Germinal center (tissue), 1 donor: ENCODE data around the gene MCM7.
"Not testable (repeated sequence)": the region's sequence is repeated elsewhere in the genome, so short reads cannot be mapped to it uniquely, and the experiment has no call there.

Experiments used
- DNase-seq: peaks from one replicate; pipeline ENCODE4 v3.0.0; 2012; ENCODE audit warnings: mixed read lengths, low spot score

Gene MCM7

DNA sequence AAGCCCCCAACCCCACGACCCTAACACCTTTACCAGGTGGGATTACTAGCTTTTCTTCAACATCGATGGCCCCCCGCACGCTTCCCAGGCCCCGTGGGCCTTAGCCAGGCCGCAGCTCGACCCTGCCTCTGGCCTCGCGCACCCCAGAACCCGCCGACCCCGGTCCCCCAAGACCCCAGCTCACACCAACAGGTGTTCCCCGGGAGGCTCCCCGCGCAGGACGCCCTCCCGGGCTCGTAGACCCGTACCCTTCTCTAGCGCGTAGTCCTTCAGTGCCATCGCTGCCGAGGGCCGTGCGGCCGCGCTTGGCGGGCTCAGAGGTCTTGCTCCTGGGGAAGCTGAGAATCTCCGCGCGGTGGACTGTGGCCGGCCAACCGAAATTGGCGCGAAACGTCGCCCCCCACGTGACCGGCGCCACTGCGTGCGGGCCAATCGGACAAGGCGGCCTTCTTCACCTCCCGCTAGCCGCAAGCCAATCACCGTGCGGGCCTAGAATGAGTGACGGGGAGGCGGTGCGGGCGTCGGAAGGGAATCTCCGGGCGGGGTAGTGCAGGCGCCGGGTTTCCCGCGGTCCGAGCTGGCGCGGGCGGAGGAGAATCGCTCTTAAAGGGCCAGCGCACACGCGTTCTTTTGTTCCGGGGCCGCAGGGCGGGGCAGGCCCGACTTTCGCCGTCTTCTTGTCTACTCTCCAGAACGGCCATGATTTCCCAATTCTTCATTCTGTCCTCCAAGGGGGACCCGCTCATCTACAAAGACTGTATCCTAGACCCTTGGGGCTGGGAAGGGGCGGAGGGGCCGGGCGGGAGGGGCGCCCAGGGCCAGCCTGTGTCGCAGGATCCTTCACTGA, at the start of gene MCM7, which contains the start of gene AP4M1:
Gene MCM7, minus strand, starts transcription at position 382 of the 847 bp plus-strand sequence. Its CDS starts 103 bp downstream, at position 279.
Gene AP4M1, plus strand, starts transcription at position 628 of the 847 bp plus-strand sequence. Its CDS starts 72 bp downstream, at position 700.
- peak; percentile 99 for DNase-seq

DNA sequence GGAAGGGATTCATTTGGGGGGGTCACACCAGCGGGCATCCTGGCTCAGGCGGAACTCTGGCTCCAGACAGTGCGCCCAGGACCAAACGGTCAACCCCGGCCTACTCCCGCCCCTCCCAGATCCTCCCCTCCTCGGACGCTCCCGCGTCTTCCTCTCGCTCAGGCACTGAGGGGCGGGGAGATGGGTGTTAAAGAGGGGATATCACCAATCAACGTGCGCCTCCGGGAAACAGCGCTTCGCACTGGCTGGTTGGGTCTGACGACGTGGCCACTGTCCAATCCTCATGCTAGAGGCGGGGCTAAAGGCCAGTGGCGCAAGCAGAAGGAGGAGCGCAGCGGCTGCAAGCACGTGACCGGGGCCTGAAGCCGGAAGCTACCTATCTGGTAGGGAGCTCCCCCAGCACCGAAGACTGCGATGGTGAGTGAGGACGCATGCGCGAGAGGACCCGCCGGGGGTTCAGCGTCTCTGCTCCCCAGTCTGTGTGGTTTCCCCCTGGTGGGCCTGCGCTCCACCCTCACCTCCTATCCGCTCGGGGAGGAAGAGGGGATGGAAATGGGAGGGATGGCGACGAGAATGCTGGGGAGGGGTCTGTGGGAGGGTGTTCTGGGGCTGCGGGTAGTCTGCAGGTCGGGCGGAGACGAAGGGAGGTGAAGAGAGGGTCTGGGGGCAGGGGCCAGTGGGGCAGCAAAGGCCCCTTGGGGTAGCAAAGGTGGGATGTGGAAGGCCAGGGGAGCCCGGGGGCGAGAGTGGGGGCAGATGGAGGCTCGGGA, 47.5 kb upstream of the MCM7 start, which contains the start of gene LAMTOR4:
Gene LAMTOR4, plus strand, starts transcription at position 360 of the 770 bp plus-strand sequence. Its CDS starts 55 bp downstream, at position 415.
- DNase-seq, result peak; percentile 99

DNA sequence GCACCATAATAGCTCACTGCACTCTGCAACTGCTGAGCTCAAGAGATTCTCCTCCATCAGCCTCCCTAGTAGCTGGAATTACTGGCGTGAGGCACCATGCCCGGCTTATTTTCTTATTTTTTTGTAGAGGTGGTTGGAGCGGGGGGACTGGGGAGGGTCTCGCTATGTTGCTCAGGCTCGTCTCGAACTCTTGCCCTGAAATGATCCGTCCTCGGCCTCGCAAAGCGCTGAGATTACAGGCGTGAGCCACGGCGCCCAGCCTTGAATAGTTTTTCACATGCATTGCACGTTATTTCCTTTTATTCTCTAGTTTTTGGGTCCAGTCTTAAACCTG, 47.0 kb upstream of the MCM7 start:
- DNase-seq, result no peak

DNA sequence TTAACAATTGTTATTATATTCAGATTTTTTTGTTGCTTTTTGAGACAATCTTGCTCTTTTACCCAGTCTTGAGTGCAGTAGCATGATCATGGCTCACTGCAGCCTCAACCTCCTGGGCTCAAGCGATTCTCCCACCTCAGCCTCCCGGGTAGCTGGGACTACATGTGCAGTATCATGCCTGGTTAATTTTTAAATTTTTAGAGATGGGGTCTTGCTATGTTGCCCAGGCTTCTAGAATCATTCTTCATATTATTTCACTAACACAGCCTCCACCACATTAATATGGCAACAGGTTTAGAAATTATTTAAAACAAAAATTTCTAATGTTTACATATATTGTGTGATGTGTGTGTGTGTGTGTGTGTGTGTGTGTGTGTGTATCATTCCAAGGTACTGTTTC, 46.1 kb upstream of the MCM7 start:
- no peak for DNase-seq

DNA sequence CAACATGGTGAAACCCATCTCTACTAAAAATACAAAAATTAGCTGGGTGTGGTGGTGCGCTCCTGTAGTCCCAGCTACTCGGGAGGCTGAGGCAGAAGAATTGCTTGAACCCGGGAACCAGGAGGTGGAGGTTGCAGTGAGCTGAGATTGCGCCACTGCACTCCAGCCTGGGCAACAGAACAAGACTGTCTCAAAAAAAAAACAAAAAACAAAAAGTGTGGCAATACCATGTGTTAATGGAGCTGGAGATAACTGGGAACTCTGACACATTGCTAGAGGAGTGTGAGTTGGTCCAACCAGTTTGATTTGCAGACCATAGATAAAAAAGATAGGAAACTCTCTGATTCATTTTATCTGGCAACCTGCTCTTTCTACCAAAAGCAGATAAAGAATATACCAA, 45.2 kb upstream of the MCM7 start:
- DNase-seq, result not testable (repeated sequence)

DNA sequence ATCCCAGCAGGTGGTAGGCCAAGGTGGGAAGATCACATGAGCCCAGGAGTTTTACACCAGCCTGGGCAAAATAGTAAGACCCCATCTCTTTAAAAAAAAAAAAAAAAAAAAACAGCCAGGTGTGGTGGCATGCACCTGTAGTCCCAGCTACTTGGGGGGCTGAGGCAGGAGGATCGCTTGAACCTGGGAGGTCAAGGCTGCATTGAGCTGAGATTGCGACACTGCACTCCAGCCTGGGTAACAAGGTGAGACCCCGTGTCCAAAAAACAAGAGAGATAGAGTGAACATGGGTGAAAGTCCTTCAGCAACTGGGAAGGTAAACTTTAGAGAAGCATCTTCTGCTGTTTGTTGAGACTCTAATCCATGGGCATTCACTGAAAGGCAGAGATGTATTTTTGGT, 41.3 kb upstream of the MCM7 start:
- no peak for DNase-seq

DNA sequence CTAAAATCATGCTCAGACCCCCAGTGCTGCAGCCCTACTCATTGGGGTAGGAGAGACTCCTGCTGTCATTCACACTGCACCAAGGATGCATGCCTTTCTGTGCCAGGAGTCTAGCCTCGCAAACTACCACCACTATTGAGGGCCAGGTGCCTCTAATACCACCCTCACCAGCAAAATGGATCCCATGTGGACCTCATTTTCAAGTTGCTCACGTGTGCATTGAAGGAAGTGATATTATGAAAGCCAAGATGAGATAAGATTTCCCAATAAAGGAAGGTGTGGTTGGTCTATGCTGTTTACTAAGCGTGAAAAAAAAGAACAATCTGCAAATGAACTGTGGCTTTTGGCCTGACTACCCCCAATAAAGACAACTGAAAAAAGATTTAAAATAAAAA, 40.4 kb upstream of the MCM7 start:
- no peak for DNase-seq

DNA sequence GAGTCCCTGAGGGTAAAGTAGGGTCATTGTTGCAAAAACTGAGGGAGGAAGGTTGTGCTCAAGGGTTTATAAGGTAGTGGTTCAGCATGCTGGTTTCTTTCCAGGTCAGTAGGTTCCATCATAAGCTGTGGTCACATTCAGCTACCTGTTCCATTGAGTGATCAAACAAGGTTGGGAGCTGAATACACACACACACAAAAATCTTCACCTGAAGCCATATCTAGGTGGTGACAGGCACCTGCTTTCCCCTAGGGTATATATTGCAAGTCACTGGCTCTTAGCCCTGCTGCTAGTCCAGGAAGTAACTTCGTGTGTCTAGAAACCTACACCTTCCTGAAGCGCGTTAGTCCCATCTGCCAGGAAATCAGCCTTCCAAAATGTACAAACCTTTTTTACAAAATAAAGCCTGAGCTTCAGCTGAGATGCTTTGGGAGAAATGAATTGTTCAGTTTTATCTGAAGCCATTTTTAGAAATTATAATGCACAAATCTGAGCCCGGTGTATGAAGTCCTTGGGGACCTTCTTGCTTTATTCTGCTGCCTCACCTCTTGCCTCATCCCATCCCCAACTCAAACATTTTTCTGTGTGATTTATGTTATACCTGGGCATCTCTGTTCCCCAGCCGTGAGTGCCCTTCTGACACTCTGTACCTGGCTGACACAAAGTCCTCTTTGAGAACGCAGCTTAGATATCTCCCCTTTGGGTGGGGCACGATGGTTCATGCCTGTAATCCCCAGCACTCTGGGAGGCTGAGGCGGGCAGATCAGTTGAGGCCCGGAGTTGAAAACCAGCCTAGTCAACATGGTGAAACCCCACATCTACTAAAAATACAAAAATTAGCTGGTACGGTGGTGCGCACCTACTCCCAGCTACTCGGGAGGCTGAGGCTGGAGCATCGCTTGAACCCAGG, 36.9 kb upstream of the MCM7 start:
- peak; percentile 48 for DNase-seq

DNA sequence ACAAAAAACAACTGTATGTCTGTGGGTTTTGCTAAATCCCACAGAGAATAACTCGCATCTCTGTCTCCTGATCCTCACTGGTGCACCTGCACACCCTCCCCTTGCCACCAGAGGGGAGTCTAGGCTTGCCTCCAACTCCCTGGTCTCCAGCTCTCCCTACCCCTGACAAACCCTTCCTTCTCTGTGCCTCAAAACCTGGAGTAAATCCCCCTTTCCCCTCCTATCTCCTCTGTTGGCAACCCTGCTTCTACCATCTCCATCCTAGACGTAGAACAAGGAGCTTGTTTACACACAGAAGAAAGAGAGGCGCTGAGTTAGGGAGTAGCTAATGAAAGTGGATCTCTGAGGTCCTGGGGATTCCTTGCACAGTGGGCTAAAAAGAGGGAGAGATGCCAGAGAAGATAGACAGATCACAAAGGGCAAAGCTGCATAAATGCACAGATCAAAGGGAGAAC, 31.5 kb upstream of the MCM7 start:
- DNase-seq, result peak; percentile 77

DNA sequence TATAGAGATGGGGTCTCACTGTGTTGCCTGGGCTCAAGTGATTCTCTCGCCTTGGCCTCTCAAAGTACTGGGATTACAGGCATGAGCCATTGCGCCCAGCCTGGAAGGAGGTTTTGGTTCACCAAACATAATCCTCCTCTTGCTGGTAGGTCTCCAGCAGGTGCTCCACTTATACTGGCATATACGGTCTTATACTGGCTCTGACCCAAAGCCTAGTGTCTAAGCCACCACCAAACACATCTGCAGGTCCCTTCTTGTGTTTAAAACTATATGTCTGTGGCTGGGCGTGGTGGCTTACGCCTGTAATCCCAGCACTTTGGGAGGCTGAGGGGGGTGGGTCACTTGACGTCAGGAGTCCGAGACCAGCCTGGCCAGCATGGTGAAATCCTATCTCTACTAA, 30.9 kb upstream of the MCM7 start:
- DNase-seq, result no peak

DNA sequence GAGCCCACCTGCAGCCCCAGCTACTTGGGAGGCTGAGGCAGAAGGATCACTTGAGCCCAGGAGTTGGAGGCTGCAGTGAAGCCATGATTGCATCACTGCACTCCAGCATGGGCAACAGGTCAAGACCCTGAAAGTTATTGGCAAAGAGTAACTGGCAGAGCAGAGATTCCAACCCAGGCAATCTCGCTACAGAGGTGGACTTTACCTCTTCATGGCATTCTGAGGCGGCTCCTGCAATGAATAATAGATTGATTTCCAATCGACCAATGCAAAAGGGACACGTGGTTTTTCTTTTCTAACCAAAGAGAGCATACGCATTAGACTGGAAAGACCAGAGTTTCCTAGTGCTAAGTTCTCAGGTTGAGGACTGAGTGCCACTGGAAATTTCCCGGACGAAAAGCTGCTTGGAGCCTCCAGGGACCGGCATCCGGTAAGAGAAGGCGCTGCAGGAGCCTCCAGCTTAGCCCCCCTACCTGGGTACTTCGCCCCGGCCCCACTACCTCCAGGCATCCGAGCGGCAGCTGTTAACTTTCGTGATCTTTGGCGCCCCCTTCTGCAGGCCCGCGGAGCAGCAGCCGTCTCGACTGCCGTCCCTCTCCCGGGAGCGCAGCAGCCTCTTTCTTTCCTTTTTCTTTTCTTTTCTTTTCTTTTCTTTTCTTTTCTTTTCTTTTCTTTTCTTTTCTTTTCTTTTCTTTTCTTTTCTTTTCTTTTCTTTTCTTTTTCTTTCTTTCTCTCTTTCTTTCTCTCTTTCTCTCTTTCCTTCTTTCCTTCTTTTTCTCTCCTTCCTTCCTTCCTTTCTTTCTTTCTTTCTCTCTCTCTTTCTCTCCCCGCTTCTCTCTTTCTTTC, 29.6 kb upstream of the MCM7 start:
- peak; percentile 68 for DNase-seq

DNA sequence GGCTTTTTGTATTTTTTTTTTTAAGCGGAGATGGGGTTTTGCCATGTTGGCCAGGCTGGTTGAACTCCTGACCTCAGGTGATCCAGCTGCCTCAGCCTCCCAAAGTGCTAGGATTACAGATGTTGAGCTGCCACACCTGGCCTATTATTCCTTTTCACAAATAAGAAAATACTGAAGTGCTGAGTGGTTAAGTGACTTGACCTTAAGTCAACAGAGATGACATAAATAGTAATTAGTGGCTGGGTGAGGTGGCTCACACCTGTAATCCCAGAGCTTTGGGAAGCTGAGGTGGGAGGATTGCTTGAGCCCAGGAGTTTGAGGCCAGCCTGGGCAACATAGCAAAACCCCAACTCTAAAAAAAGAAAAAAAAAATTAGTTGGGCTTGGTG, 29.0 kb upstream of the MCM7 start:
- not testable (repeated sequence) for DNase-seq

DNA sequence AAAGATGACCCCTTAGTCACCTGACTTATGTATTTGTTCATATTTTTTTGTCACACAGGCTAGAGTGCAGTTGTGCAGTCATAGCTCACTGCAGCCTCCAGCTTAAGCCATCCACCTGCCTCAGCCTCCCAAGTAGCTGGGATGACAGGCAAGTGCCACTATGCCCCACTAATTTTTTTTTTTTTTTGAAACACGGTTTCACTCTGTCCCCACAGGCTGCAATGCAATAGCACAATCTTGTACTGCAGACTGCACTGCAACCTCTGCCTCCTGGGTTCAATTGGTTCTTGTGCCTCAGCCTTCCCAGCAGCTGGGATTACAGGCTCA, 27.4 kb upstream of the MCM7 start:
- no peak for DNase-seq

DNA sequence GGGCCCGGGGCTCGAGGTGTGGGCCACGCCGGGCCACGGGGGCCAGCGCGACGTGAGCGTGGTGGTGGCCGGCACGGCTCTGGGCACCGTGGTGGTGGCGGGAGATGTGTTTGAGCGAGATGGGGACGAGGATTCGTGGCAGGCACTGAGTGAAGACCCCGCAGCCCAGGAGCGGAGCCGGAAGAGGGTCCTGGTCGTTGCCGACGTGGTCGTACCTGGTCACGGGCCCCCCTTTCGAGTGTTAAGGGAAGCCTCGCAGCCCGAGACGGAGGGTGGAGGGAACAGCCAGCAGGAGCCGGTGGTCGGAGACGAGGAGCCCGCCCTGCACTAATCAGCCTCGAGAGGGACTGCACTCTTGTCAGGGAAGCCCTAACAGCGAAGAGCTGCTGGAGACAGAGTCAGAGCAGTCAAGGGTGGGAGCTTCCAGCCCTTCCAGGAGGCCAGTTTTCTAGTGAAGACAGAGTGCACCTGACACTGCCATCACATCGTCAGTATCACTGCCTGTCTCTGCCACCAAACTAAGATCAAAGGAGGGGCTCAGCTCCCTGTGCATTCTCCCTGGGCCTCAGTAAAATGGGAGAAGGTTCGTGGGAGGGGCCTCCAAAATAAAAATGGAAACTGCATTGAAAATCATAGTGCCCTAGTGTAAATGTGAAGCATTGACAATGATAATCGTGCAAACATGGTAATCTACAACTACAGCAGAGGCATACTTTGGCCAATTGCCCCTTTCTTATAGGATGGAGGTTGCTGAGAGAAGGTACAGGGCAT, 26.9 kb upstream of the MCM7 start:
- no peak for DNase-seq

DNA sequence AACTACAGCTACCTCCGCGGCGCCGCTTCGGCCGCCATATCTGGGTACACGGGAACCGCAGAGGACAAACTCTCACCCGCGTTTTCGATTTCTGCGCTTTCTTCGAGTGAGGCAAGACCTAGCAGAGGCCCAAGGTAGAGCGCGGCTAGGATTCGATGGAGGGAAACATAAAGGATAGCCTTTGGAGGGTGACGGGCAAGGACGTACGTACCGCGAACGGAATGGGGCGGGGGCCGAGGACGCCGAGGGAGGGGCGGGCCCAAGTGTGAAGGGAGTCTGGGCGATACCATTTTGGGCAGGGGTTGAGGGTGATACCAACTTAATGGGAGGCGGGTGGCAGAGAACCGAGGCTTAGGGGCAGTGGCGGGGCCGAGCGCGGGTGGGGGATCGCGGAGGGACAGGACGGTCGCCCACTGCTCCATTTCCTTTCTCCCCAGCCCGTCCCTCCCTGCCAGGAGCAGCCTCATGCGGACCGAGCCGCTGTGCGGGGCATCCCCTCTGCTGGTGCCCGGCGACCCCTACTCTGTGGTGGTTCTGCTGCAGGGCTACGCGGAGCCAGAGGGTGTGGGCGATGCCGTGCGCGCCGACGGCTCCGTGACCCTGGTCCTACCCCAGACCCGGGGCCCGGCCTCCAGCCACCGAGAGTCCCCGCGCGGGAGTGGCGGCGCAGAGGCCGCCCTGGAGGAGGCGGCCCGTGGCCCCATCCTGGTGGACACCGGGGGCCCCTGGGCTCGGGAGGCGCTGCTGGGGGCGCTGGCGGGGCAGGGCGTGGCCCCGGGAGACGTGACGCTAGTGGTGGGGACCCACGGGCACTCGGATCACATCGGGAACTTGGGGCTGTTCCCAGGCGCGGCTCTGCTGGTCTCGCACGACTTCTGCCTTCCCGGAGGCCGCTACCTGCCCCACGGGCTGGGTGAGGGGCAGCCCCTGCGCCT, 26.0 kb upstream of the MCM7 start, which contains the start of gene MBLAC1:
Gene MBLAC1, plus strand, starts transcription at position 37 of the 935 bp plus-strand sequence. Its CDS starts 429 bp downstream, at position 466.
- DNase-seq, result peak; percentile 92

DNA sequence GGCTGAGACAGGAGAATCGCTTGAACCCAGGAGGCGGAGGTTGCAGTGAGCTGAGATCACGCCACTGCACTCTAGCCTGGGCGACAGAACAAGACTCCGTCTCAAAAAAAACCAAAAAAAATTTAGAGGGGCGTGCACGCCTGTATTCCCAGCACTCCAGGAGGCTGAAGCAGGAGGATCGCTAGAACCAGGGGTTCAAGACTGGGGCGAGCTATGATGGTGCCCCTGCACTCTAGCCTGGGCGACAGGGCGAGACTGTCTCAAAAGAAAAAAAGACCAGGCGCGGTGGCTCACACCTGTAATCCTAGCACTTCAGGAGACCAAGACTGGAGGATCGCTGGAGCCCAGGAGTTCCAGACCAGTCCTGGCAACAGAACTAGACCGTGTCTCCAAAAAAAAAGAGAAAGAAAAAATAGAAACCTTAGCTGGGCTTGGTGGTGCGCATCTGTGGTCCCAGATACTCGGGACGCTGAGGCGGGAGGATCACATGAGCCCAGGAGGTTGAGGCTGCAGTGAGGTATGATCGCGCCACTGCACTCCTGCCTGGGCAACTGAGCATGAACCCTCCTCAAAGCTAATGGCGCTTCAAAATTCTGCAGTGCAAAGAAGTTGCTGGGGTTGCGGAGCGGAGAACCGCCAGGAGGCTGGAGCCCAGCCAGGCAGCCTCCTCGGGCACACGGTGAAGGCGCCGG, 25.2 kb upstream of the MCM7 start:
- no peak for DNase-seq

DNA sequence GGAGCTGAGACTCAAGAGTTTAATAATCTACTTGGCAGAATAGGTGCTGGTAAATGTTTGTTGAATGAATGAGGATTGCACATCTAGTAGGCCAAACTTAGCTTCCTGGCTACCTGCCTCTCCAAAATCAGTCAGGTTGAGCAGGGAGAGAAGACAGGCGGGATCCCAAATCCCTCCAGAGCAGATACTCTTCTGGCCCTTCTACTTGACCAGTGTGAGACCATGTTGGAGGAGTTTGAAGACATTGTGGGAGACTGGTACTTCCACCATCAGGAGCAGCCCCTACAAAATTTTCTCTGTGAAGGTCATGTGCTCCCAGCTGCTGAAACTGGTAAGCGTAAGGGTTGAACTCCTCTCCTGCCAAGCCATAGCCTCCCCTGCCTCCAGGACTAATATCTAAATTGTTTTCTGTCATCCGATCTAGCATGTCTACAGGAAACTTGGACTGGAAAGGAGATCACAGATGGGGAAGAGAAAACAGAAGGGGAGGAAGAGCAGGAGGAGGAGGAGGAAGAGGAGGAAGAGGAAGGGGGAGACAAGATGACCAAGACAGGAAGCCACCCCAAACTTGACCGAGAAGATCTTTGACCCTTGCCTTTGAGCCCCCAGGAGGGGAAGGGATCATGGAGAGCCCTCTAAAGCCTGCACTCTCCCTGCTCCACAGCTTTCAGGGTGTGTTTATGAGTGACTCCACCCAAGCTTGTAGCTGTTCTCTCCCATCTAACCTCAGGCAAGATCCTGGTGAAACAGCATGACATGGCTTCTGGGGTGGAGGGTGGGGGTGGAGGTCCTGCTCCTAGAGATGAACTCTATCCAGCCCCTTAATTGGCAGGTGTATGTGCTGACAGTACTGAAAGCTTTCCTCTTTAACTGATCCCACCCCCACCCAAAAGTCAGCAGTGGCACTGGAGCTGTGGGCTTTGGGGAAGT, 23.4 kb upstream of the MCM7 start:
- no peak for DNase-seq
